Stimulated activated CD4-positive, alpha-beta T cell treated with anti-CD3 and anti-CD28 coated beads, Interleukin-1b, Interleukin-23, amount 100 ng/mL, for 24 hours (primary cell): ENCODE measurements around the gene ITGA11.

ENCODE experiments used
- DNase-seq, 4 experiments: peaks; one replicate each; pipeline ENCODE4 v3.0.0-alpha.2; 2020; ENCODE audit warnings: low read depth in 4 of 4, low spot score in 1 of 4

ITGA11 gene

DNA sequence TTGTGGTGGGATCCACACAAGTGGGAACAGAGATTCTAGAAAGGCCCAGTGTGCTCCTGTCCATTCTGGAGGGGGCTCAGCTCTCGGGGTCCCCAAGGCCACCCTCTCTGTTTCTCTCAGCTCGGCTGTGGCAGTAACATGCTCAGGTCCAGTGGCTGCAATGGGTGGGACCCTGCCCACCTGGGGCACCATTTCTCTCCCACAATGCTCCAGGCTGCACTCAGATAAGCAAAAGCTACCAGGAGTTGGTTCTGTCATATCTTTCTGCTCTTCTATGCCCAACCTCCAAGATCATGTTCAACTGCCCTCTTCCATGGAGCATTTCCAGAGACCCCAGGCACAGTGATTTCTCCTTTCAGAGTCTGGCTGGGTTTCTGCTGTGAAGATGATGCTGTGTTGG is 40.8 kb downstream of the ITGA11 start:
- no peak for DNase-seq

DNA sequence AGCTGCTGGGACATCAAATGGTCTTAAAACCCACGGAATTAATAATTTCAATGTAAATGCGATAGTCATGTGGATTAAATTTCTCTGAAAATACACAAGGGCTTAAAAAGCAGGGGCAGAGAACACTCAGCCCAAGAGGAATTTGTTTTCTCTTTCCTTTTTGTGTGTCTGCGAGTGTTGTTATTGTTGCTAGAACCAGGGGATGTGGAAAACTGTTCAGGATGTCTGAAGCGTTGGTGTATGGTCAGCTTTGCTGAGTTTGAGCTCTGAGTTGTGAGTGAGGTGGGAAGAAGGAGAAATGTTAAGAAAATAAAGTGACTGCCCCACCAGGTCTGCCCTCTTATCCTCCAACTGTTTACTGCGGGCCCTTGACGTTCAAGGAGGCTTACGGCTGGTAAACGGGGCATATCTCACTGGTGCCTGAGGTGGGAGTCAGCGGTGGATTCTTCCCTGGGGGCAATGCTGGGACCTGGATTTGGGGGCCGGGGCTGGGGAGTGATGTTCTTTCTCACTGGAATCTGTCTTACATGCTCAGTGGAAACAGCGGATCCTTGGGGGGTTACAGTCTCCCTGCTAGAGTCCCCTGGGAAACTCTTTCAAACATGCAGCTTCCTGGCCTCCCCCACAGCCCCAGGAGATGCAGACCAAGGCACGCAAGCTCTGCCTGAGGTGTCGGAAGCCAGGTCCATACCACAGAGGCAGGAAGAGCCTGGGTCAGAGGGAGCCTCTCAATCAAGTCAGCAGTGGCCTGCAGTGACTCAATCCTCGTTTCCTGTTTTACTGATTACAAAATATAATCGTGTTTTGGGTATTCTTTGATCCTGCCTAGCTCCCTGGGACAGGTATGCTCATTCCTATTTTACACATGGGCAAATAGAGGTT is 41.8 kb downstream of the ITGA11 start:
- DNase-seq, result no peak

DNA sequence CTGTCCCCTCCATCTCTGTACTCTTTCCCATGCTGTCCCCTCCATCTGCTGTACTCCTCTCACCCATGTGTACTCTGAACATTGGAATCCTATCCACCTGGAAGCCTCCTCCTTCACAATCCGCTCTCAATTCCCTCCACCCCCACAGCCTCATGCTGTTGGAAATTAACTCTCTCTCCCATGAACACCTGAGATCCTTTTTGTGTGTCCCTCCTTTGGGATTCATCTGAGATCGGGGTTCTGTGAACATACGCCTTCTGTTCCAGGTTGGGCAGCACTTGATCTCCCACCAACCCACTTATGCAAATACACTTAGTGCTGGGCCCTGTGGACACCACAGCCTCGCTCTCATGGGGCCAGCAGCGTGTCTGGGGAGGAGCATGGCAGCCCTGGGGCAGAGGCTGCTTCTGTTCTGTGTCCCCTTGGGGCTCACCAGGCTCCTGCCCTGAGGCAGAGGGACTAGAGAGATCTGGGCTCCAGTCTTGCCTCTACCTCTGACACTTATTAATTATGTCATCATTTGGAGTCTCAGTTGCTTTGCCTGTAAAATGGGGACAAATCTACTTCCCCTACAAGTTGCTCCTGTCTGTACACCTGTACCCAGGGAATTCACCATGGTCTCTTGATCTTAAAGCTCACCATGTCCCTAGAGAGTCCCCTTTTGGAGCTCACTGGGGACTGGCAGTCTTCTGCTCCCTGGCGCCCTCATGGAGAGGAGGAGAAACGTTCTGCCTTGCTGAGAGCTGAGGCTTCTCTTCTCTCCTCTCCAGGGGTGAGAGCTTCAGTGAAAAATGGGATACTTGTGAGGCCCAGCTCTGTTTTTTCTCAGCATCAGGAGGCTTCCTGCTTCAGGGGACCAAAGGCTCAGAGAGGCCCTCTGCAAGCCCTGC is 42.7 kb downstream of the ITGA11 start:
- DNase-seq, result no peak

DNA sequence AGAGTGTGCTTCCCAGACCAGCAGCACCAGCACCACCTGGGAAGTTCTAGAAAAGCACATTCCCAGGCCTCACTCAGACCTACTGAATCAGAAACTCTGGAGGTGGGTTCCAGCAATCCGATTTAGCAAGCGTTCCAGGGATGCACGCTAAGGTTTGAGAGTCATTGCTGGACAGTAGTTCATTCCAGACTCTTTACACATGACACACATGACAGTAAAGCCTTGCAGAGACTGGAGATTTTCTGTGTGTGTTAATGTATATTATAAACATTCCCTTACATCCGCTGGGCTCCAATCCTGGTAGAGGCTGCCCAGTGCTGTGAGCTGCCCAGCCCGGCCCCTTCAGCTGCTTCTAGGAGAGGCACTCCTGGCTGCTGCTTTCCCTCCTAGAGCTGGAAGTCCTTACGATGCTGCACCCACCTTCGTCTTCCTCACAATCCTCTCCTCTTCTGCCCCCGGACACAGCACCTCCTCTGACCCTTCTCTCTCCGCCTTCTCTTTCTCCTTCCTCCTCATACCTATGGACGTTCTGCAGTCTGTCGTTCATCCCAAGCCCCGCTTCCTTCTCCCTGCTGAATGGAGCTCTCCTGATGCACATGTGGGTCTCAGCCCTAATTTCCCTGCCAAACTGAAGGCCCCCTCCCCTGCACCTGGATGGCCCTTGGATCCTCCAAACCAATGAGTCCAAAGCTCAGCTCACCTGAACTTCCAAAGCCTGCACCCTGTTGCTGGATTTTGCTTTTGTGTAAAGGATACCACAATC is 44.4 kb downstream of the ITGA11 start:
- DNase-seq, result no peak

DNA sequence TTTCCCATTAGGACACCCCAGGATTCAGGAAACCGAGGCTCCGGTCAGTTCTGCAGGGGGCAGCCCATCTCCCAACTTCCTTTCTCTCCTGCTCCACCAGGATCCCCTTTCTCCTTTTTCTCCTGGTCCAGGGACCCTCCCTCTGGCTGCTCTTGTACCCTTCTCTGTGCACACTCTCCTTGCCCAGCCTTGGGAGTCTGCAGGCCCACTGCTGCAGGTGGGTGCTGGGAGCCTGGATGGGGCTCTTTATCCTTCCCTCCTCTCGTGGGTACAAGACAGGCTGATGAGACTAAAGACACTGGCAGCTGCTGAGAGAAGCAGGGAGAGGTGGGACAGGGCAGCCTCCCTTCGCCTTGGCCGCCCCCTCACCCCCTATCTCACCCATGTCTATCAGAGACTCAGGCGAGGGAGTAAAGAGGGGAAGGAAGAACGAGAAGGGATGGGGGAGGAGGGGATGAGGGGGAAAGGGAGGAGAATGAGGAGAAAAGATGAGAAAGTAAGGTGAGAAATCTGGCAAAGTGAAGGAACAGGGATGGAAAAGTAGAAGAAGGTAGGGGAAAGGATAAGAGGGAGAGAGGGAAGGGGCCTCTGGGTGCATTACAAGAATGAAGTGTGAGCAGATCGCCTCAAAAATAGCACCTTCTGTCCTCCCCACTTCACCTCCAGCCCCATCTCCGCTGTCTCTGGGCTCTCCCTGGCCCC is 45.2 kb downstream of the ITGA11 start:
- DNase-seq, result no peak

DNA sequence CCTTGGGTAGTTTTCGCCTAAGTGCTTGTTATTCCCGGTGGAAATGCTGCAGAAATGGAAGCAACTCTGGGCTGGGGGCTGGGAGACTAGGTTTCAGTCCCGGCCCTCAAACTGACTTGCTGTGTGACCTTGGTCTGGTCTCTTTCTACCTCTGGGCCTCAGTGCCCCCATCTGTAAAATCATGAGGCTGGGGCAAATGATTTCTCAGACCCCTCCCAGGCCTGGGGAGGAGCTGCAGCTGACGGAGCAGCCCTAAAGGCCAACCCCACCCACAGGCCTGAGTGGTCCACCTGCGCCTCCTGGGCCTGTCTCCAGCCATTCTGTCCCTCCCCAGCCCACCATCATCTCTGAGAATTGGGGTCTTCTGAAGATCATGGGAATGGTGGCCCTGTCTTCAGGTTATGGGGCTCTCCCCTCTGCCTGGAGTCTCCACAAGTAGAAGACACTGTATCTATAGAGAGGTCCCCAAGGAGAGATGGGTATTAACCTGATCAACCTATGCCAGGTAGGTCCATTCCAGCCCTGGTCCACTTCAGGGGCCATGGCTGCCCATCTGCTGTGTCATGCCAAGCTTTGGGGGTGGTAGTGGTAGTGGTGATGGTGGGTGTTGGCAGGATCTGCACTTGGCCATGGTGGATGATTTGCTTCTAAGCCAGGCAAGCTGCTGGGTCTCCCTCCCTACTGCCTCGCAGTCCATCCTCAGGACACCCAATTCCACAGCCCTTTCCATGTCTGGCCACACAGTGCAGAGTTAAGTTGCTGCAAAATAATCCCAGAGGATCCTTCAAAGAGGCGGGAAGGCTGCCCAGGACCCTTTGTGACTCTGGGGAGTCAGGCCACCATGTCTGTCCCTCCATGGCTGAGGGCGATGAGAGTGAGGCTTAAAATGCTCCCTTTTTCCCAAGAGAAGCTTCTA is 46.0 kb downstream of the ITGA11 start:
- DNase-seq, result no peak

DNA sequence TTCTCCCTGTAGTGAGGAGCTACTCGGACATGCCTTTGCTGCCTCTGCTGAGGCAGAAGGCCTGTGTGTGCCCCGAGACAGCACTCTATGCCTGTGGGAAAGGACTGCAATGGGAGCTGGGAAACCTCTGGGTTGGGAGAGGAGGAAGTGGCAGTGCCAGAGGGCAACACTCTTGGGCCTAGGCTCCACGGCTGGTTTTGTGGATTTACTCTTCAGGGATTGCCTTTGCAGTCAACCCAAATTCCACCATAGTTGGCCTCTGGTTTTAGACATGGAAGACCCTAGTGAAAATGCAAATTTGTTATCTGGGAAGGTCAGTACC is 46.8 kb downstream of the ITGA11 start:
- no peak for DNase-seq

DNA sequence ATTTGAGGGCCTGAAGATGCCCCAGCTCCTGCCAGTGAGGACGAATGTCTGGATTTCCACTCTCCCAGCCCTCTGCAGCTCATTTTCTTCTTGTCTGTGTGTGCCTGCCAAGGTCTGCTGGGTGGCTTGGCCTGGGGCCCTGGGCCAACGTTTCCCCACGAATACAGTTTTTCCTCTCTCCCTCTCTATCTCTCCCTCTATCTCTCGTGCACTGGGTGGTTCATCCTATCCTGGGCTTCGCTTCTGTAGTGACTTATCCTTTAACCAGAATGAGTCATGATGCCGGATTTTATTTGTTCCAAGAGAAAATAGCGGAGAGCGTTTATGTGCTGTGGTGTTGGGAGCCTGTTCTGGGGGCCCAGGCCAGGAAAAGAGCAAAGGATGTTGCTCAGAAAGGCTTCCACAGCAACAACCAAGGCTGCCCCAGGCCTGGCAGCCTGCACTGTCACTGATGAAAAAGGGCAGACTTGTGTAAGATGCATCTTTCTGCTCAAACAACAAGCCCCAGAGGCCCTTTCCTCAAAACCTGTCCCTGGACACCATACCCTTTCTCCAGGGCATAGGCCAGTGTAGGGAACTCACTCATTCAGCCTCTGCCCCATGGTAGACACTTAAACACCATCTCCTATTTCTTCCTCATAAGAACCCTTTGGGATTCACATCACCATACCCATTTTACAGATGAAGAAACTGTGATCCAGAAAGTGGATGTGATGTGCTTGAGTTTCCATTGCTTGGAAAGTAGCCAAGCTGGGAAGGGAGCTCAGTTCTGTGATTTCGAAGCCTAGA is 47.3 kb downstream of the ITGA11 start:
- no peak for DNase-seq

DNA sequence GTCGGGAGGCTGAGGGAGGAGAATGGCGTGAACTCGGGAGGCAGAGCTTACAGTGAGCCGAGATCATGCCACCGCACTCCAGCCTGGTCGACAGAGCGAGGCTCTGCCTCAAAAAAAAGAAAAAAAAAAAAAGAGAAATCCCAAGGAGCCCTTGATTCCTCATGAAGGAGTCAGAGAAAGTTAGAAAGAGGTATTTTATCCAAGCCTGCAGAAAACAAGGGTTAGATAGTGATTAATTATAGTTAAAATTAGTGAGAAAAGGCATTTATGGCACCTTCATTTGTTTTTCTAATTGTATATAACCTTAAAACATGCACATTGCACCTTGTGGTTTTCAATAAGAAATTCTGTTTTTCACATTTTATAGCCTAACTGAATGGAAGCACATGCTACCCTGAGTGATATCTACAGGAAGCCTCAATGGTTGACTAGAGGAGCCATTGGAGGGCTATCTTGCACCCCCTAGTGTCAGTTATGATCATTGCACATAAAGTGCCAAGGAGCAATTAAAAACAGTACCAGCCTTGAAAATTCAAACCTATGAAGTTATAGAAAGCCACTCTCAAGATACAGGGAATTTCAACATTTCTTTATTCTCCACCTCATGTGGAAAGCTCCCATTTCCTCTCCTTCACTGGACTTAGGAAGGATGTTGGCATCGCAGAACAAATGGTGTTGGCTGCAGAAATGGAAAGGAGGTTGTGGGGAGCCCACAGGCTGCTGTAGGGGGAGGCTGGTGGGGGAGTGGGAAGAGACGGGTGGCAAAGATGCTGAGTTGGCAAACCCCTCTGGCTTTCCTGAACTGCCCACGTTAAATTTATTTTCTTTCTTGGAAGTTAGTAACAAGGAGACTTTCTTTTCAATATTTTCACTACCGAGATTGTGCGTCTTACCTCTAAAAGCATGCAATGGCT is 48.5 kb downstream of the ITGA11 start:
- DNase-seq, result peak; percentile 7 to 18 (median 14)

DNA sequence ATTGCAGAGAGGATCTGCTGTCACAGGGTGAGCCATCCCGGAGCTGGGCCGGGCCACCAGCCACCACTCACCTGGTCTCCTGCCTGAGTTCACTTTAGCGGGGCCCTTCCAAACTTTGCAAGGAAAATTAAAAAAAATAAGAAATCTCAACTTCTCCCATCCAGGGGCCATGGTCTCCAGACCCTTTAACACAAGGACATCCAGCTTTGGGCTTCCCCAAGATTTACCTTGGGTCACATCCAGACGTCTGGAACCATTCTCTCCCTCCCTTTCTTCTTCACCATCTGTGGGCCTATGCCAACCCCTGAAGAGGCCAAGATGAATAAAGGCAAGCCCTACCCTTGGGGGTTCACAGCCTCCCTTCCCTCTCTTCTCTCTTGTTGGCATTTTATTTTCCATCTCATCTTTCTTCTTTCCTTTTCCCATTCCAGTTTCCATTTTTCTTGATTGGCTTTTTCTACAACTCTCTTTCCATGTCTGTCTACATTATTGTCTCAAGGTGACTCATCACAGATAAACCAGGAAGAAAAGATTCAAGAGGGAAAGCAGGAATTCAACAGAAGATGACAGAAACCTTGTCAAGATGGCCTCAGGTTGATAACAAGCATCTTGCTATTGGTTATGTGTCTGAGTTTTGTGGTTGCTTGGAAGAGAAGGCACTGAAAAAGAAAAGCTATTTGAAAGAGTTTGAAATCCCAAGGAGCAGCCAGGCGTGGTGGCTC is 49.5 kb downstream of the ITGA11 start:
- DNase-seq, result no peak

DNA sequence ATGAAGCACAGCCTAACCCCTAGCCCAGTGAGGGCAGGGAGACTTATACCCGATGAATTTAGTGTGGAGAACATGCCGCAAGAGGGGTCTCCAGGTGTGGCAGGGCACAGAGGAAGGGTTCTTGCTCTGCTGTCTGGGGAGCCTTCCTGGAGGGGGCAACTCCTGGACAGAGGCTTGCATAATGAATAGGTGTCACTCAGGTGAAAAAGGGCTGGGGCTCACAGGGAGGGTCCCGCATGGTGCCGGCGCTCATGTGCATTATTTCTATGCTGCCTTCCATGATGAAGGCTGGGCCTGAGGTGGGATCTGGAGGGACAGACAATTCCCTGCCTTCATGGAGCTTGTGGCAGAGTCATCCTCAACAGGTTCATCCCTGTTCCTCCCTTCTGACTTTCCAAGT is 51.5 kb downstream of the ITGA11 start:
- DNase-seq, result no peak

DNA sequence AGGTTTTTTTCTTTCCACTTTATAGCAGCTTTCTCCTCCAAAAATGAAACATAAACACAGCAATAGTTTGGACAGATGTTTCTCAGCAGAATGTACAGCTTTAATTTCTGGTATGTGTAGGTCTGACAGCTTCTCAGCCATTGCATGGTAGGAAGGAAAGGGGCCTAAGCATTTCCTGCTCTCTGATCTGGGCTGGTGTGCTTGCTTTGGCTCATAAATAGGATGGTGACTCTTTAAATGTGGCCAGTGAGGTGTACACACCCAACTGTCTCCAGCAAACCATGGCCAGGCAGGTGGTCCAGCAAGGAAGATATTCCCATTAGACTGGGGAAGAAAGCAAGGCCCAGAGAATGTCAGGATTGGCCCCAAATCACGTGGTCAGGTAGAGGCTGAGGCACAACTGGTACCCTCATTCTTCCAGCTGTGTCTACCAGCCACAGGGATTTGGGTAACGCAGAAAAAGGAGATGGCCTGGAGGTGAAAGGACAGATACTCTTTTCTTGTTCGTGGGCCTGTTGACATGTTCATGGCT is 52.1 kb downstream of the ITGA11 start:
- DNase-seq, result no peak

DNA sequence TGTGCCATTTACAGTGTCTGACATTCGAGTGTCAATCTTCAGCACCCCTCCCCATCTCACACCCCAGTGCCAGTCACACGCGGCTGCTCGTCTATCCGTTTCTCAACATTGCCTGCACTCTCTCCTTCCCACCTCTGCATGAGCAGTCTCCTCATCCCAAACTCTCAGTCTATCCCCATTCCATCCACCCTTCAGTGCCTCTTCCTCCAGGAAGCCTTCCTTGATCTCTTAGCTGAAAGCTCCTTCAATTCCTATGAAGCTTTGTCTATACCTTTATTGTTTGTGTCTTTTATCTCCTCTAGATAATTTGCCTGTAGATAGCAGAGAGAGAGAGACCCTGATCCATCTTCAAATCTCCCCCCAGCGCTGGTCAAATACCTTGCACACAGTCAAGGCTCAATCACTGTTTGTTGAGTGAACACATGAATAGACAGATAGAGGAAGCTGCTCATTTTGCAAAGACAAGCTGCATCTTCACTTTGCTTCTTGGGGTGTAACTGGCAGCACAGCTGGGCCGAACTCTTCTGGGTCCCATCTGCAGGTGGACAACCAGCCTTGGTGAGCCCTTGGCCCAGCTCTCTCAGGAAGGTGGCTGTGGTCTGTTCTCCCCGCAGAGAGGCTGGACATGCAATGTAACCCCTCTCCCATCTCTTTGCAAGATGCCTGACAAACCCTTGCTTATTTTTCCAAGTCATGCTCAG is 52.8 kb downstream of the ITGA11 start:
- DNase-seq, result no peak

DNA sequence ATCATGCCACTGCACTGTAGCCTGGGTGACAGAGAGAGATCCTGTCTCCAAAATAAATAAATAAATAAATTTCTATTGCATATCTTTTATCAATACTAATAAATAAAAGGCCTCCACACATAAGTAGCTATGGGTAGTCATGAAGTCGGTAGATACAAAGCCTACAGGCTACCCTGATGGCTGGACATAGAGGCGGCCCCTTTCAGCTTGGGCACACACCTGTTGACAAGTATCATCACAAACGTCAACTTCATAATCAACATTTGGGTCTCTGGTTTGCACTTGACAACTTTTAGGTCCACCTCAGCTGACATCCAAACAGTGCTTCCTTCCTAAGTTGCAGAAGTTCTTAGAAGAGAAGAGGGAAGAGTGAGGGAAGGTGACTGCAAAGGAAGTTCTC is 53.4 kb downstream of the ITGA11 start:
- no peak for DNase-seq

DNA sequence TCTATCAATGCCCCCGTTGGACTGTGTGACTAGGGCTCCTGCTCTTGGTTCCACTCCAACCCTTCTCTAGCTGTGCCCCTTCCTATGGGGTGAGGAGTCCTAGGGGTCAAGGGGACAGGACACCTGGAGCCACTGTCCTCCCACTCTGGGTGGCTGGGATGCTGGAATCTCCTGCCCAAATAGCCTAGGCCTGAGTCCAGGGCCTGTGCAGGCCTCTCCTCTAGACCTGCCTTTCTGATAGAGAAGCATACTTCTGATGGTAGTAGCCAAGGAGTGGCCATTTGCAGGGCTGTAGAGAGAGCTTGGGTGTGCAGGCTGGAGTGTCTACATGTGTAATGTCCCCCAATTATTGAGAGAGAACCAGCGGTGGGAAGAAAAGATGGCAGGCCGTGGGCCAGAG is 54.2 kb downstream of the ITGA11 start:
- no peak for DNase-seq

DNA sequence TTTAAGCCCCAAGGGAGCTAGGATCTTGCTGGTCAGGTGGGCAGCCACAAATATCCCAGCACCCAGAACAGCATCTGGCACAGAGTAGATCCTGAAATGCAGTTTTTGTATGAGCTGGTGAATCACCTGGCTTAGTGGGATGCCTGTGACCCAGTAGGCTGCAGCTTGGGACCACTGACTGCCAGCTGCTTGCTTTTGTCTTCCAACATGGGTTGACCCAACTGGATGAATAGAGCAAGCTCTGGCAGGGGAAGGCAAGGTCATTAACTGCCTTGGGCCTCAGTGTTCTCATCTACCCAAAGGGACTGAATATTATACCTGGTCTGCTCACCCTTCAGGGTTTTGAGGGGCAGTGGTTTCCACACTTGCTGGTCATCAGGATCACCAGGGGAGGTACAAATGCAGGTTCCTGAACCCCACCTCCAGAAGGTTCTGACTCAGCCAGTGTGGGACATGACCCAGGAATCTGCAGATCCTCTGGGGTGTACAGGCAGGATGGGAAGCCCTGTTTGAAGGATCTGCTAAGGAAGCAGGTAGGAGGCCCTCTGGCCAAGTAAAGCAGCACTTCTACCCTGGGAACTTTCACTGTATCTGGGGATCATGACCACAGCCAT is 55.4 kb downstream of the ITGA11 start:
- no peak for DNase-seq
